ENCODE results near the gene LDLRAD3.

LDLRAD3 gene

DNA sequence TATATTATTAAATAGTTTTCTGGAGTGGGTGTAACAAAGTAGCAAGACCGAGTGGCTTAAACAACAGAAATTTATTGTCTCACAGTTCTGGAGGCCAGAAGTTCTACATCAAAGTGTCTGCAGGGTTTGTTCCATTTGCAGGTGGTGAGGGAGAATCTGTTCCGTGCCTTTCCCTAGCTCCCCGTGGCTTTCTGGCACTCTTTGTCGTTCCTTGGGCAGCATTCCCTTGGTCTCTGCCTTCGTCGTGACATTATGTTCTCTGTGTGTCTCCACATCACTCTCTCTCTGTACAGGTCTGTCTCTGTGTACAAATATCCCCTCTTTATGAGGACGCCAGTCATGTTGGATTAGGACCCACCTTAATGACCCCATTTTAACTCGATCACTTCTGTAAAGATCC is 38.2 kb downstream of the LDLRAD3 start:
- no peak for TF ChIP-seq CTCF (IDR thresholded peaks at IDR 0.05; ENCODE audit: insufficient read depth, low read depth, low read length, missing control alignments)
- DNase-seq (ENCODE audit: low read depth) = no peak
- H3K4me3 ChIP-seq (ENCODE audit: low read length) = no peak overlapping the region

- TF ChIP-seq CTCF (IDR thresholded peaks at IDR 0.05; ENCODE audit: insufficient read depth, low read depth, low read length, missing control alignments) = no peak
- no peak for DNase-seq (ENCODE audit: low read depth)
- H3K4me3 ChIP-seq (ENCODE audit: low read length) = no peak overlapping the region
Observed at GRCh38 chr11:35983981-35984380, 40.1 kb downstream of the LDLRAD3 start.

DNA sequence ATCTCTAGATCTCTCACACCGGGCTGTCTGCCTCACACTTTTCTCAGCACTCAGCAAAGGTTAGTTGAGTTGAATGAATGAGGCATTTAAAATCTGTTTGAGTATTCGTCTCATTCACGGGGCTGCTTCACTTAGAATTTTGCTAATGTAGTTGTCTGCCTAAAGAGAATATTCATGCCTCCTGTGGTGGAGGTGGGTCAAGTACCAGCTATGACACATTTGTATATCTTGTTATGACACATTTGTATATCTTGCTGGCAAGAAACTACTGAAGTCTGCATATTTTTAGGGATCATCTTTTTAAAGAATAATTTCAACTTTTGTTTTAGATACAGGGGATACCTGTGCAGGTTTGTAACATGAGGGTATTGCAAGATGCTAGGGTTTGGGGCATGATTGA is 43.1 kb downstream of the LDLRAD3 start:
- no peak for TF ChIP-seq CTCF (IDR thresholded peaks at IDR 0.05; ENCODE audit: insufficient read depth, low read depth, low read length, missing control alignments)
- DNase-seq (ENCODE audit: low read depth) = peak; percentile 38
- no peak overlapping the region for H3K4me3 ChIP-seq (ENCODE audit: low read length)

- no peak overlapping the region for H3K4me3 ChIP-seq (ENCODE audit: low read length)
- DNase-seq (ENCODE audit: low read depth) = no peak
- no peak for TF ChIP-seq CTCF (IDR thresholded peaks at IDR 0.05; ENCODE audit: insufficient read depth, low read depth, low read length, missing control alignments)
Observed at GRCh38 chr11:35990170-35990569, 46.3 kb downstream of the LDLRAD3 start.

- H3K4me3 ChIP-seq (ENCODE audit: low read length) = no peak overlapping the region
- no peak for TF ChIP-seq CTCF (IDR thresholded peaks at IDR 0.05; ENCODE audit: insufficient read depth, low read depth, low read length, missing control alignments)
- DNase-seq (ENCODE audit: low read depth) = no peak
Observed at GRCh38 chr11:35990816-35991215, 47.0 kb downstream of the LDLRAD3 start.

GRCh38 chr11:35992548-35992947 is 48.7 kb downstream of the LDLRAD3 start:
- DNase-seq (ENCODE audit: low read depth) = no peak
- no peak overlapping the region for H3K4me3 ChIP-seq (ENCODE audit: low read length)
- no peak for TF ChIP-seq CTCF (IDR thresholded peaks at IDR 0.05; ENCODE audit: insufficient read depth, low read depth, low read length, missing control alignments)

- no peak for DNase-seq (ENCODE audit: low read depth)
- TF ChIP-seq CTCF (IDR thresholded peaks at IDR 0.05; ENCODE audit: insufficient read depth, low read depth, low read length, missing control alignments) = no peak
- H3K4me3 ChIP-seq (ENCODE audit: low read length) = no peak overlapping the region
Observed at GRCh38 chr11:35994421-35994820, 50.6 kb downstream of the LDLRAD3 start.
